Dendritic cell treated with granulocyte-macrophage colony-stimulating factor and Interleukin-4, amounts not matched to agents 40 ng/mL and 50 ng/mL, for 4 days (primary cell): Measurements from ENCODE around the gene SKIL.
A peak's percentile ranks its signal among the peaks of the same experiment; 100 is the strongest.
"Not testable (repeated sequence)": the region's sequence is repeated elsewhere in the genome, so short reads cannot be mapped to it uniquely, and the experiment has no call there.

Source experiments
- H3K27ac Mint-ChIP-seq: one replicate; pipeline ENCODE4 v1.8.0; 2022; ENCODE audit warnings: mild to moderate bottlenecking, mixed read lengths
- H3K27me3 Mint-ChIP-seq: one replicate; pipeline ENCODE4 v1.8.0; 2022; ENCODE audit warnings: mild to moderate bottlenecking, mixed read lengths
- H3K36me3 Mint-ChIP-seq: one replicate; pipeline ENCODE4 v1.8.0; 2022; ENCODE audit warnings: low read depth, mixed read lengths
- H3K4me1 Mint-ChIP-seq: one replicate; pipeline ENCODE4 v1.8.0; 2022; ENCODE audit warnings: low read depth, mixed read lengths
- H3K4me3 Mint-ChIP-seq: one replicate; pipeline ENCODE4 v1.8.0; 2022; ENCODE audit warnings: mild to moderate bottlenecking, moderate library complexity, mixed read lengths
- H3K9me3 Mint-ChIP-seq: one replicate; pipeline ENCODE4 v1.8.0; 2022; ENCODE audit warnings: mixed read lengths
- intact Hi-C: fragments of 100-400 bp; cut with micrococcal nuclease; formaldehyde crosslinking; loops from one replicate; pipeline ENCODE4 v1.15.0; 2022

SKIL gene, protein sequence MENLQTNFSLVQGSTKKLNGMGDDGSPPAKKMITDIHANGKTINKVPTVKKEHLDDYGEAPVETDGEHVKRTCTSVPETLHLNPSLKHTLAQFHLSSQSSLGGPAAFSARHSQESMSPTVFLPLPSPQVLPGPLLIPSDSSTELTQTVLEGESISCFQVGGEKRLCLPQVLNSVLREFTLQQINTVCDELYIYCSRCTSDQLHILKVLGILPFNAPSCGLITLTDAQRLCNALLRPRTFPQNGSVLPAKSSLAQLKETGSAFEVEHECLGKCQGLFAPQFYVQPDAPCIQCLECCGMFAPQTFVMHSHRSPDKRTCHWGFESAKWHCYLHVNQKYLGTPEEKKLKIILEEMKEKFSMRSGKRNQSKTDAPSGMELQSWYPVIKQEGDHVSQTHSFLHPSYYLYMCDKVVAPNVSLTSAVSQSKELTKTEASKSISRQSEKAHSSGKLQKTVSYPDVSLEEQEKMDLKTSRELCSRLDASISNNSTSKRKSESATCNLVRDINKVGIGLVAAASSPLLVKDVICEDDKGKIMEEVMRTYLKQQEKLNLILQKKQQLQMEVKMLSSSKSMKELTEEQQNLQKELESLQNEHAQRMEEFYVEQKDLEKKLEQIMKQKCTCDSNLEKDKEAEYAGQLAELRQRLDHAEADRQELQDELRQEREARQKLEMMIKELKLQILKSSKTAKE

DNA sequence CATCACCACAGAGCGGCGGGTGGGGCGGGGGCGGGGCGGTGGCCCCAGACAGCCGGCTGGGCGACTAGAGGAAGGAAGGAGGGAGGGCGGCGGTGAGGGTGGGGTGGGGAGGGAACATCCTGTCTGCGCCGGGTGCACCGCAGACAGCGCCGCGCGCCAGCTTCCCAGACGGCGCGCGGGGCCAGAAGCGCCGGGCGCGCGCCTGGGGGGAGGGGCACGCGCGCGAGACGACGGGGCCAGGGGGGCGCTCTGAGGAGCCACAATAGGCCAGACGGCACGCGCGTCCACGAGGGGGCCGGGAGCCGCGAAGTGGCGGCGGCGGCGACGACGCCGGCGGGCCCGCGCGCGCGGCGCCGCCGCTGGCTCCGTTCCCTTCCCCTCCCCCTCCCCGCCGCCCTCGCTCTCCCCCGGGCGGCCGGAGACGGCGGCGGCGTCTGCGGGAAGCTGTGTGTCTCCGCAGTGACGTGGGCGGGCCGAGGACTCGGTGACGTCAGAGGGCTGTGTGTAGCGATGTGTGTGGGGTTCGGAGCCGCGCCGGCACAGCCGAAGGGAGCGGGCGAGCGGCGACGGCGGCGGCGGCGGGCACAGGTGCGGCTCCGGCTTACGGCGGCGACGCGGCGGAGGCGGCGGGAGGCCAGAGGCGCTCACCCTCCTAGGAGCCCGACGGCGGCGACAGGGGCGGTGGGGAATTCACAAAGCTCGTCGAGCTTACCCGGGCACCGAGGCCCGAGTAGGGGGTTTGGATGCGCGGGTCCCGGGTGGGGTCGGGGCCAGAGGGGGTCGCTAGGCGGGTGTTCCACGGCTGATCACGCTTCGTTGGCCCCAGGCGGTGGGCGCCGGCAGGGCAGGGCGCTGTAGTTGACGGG, at the start of gene SKIL:
TSS of gene SKIL (plus strand) at position 540 of the 866 bp plus-strand sequence. CDS start 2,617 bp downstream, outside the sequence.
- intact Hi-C loops, result loop anchor here (2.0 to 5.0 kb wide), 2 partner anchors 513 to 585 kb away; partner anchors contain the start of genes MYNN and RPL22L1
- Mint-ChIP-seq H3K4me1 (peaks cover 61% of the 10 kb centered on the region), H3K27ac (peak within 1 kb of the TSS; percentile 99), H3K27me3 (no peaks in the 10 kb centered on the region), H3K36me3 (peaks cover 45% of the 10 kb centered on the region), H3K4me3 (peak within 1 kb of the TSS; percentile 90), H3K9me3 (no peaks in the 10 kb centered on the region)

DNA sequence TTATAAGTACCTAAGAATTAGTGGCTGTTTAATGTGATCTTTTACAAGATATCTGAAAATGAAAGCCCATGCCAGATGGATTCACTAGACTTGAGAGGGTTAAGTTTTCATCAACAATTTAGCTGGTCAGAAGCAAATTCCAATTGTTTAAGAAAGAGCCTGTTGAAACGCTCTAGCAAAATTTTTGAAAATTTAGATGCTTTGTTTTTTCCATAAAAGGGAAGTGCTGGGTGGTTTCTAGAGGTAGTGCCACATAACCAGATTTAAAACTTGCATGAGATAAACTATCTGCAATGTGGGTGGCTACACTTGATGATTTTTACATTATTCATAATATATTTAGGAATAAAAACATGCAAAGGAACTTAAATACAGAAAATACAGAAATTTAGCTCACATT, 48.5 kb upstream of the SKIL start:
- peaks cover 5% of the 10 kb centered on the region for H3K4me1 Mint-ChIP-seq
- H3K4me3 Mint-ChIP-seq, result no peak overlapping the region
- no peaks in the 10 kb centered on the region for H3K36me3 Mint-ChIP-seq
- H3K27me3 Mint-ChIP-seq, result no peaks in the 10 kb centered on the region
- H3K9me3 Mint-ChIP-seq, result no peaks in the 10 kb centered on the region
- no peak overlapping the region for H3K27ac Mint-ChIP-seq
- intact Hi-C loops, result loop anchor here (5.0 kb wide), 1 partner anchor 383 kb away; no protein-coding TSS in a partner anchor

DNA sequence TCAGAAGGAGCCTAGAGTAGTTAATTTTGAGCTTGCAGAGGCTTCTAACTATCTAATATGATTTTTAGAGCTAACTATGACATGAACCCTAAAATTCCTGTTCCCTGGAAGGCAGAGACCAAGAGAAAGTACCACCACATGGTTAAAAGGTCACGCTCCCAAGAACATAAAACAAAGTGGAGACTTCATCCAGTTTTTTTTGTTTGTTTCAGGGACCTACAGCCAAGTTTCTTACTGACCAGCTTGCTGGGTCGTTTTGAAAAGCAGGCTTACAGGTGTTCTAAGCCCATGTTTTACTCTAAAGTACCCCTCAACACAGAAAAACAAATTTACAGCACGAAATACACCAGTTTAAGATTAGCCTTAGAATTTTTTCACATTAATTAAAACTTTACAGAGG, 39.6 kb upstream of the SKIL start:
- Mint-ChIP-seq H3K27me3 (no peaks in the 10 kb centered on the region), H3K4me3 (no peak overlapping the region), H3K4me1 (peaks cover 9% of the 10 kb centered on the region), H3K27ac (no peak overlapping the region), H3K36me3 (no peaks in the 10 kb centered on the region), H3K9me3 (no peaks in the 10 kb centered on the region)
- intact Hi-C loops, result no loop called here

DNA sequence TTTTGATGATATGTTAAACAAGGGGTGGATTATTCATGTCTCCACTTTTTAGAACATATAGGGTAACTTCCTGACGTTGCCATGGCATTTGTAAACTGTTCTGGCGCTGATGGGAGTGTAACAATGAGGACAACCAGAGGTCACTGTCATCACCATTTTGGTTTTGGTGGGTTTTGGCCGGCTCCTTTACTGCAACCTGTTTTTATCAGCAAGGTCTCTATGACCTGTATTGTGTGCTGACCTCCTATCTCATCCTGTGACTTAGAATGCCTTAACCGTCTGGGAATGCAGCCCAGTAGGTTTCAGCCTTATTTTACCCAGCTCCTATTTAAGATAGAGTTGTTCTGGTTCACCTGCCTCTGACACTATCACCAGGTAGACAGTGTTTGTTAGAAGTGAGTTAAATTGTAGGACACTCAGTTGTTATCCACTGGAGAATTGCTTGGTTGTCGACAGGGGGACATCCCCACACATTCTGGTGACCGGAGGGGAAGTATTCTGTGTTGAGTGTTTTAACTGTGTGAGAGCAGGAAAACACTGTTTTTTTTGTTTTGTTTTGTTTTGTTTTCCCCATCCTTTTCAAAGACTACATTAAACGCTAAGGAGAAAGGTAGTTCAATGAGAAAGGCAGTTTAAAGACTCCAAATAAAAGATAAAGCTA, 36.9 kb upstream of the SKIL start:
- Mint-ChIP-seq H3K4me3 (no peak overlapping the region), H3K27ac (peak overlapping the region; percentile 68), H3K4me1 (peaks cover 9% of the 10 kb centered on the region), H3K9me3 (no peaks in the 10 kb centered on the region), H3K27me3 (no peaks in the 10 kb centered on the region), H3K36me3 (no peaks in the 10 kb centered on the region)
- intact Hi-C loops, result no loop called here

DNA sequence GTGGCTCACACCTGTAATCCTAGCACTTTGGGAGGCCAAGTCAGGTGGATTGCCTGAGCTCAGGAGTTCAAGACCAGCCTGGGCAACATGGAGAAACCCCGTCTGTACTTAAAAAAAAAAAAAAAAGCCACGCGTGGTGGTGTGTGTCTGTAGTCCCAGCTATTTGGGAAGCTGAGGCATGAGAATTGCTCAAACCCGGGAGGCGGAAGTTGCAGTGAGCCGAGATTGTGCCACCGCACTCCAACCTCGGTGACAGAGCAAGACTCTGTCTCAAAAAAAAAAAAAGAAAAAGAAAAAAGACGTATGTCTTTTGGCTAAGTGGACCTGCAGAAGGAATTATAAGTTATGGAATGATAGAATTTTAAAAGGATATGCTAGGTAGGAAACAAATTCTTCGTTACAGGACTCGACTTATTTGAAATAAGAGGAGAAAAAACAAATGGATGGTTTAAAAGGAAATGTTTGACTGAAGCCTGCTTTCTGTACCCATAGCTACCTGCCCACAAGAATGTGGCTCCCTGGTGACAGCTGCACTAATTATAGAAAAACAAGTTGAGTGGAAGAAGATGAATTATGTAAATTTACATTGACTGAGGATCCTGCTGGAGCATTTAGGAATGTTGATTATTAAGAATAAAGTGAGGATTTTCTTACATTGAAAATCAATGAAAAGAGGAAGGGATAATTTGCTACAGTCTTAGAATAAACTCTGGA, 36.0 kb upstream of the SKIL start:
- intact Hi-C loops, result no loop called here

DNA sequence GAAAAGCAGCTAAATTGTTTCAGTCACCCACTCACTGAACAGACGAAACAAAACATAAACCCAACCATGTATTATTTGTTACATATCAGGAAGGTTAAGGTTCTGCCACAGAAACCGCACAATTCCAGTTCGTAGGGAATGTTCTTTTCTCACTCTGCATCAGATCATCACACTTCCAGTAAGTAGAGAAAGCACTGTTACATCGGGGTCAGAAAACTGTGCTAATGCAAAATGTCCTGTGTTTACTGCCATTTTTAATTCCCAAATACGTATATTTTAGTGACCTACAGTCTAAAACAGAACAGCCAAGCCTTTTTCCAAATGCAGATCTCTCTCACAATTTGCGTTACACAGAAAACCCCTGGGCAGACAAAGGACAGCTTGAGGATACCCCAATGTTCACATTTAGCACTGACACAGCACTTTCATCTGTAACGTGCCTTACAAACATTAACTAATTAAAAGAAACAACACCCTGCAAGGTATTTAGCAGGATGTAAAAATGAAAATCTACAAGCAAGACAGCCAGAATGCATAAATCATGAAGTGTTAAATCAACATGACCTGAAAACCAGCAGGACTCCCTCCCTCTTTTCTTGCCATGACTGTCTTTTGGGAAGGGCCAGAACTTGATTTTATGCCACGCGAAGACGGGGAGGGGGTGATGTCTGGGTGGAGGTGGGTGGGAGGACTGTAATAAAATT, 34.8 kb upstream of the SKIL start:
- H3K36me3 Mint-ChIP-seq, result no peaks in the 10 kb centered on the region
- H3K4me1 Mint-ChIP-seq, result peaks cover 14% of the 10 kb centered on the region
- no peak overlapping the region for H3K4me3 Mint-ChIP-seq

More for the DNA sequence above, 36.0 kb upstream of the SKIL start:
- peak overlapping the region; percentile 68 for H3K27ac Mint-ChIP-seq
- H3K4me3 Mint-ChIP-seq, result peak overlapping the region; percentile 42
- H3K9me3 Mint-ChIP-seq, result no peaks in the 10 kb centered on the region
- no peaks in the 10 kb centered on the region for H3K36me3 Mint-ChIP-seq
- H3K4me1 Mint-ChIP-seq, result peaks cover 11% of the 10 kb centered on the region
- no peaks in the 10 kb centered on the region for H3K27me3 Mint-ChIP-seq

DNA sequence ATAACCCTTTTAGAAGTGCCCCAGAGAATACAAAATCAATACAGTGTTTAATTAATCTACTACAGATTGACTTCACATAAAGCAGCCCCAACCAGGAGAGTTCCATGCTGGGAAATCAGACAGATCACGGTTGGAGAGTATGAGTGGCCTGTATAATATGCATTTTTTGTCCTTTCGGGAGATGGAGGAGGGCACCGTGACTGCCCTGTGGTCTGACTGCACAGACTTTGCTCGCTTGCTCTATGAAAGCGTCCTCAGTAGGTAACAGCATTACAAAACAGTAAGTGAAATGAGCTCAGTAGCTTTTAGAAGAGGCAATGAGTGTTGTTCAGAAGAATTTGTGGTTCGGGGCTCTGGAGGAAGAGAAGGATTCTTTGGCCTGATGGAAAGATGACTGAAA, 34.2 kb upstream of the SKIL start:
- Mint-ChIP-seq H3K27me3 (peaks cover 3% of the 10 kb centered on the region), H3K4me1 (peaks cover 14% of the 10 kb centered on the region), H3K27ac (no peak overlapping the region), H3K4me3 (no peak overlapping the region), H3K9me3 (peaks cover 11% of the 10 kb centered on the region), H3K36me3 (no peaks in the 10 kb centered on the region)
- intact Hi-C loops, result no loop called here

More for the DNA sequence above, 34.8 kb upstream of the SKIL start:
- H3K27me3 Mint-ChIP-seq, result peaks cover 2% of the 10 kb centered on the region
- intact Hi-C loops, result no loop called here
- H3K9me3 Mint-ChIP-seq, result peaks cover 5% of the 10 kb centered on the region
- H3K27ac Mint-ChIP-seq, result no peak overlapping the region

DNA sequence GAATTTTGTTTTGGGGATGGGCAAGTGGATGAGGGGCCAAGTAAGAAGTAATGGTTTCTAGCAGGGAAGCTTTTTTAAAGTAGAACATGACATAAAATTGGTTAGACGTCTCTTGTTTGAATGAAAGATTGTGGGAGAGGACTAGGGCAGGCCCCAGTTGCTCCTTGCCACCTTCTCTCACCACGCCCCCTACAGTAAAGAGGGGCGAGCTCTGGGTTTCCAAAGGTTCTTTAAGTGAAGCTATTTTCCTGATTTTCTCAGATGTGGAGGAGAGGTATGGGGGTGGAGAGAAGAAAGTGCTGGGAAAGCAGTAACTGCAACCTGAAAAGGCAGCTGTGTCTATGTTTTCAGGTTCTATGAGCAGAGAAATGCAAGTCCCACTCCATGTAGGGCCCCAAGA, 32.6 kb upstream of the SKIL start:
- H3K4me1 Mint-ChIP-seq, result peaks cover 14% of the 10 kb centered on the region
- H3K27ac Mint-ChIP-seq, result no peak overlapping the region
- no peak overlapping the region for H3K4me3 Mint-ChIP-seq
- intact Hi-C loops, result no loop called here
- no peaks in the 10 kb centered on the region for H3K36me3 Mint-ChIP-seq
- H3K27me3 Mint-ChIP-seq, result peaks cover 3% of the 10 kb centered on the region
- H3K9me3 Mint-ChIP-seq, result peaks cover 14% of the 10 kb centered on the region

DNA sequence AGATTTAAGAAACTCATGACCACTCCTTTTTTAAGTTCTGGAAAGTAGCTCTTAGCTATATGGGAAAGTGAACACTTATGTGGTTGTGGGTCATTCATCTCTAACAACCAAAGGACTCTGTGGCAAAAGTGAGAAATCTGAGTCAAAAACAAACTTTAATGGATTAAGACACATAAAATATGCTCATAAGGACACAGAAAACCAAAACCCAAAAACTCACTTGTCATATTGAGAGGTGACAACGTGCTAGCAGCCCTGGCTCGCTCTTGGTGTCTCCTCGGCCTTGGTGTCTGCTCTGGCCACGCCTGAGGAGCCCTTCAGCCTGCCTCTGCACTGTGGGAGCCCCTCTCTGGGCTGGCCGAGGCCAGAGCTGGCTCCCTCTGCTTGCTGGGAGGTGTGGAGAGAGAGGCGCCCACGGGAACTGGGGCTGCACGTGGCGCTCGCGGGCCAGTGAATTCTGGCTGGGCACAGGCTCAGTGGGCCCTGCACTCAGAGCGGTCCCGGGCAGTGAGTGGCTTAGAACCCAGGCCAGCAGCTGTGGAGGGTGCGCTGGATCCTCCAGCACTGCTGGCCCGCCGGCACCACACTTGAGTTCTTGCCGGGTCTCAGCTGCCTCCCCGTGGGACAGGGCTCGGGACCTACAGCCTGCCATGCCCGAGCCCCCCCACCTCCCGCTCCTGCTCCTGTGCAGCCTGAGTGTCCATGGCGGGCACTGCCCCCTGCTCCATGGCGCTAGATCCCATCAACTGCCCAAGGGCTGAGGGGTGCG, 30.3 kb upstream of the SKIL start:
- Mint-ChIP-seq H3K27me3 (peaks cover 3% of the 10 kb centered on the region), H3K27ac (no peak overlapping the region), H3K36me3 (no peaks in the 10 kb centered on the region), H3K9me3 (peaks cover 14% of the 10 kb centered on the region), H3K4me1 (peaks cover 16% of the 10 kb centered on the region), H3K4me3 (no peak overlapping the region)
- intact Hi-C loops, result no loop called here

DNA sequence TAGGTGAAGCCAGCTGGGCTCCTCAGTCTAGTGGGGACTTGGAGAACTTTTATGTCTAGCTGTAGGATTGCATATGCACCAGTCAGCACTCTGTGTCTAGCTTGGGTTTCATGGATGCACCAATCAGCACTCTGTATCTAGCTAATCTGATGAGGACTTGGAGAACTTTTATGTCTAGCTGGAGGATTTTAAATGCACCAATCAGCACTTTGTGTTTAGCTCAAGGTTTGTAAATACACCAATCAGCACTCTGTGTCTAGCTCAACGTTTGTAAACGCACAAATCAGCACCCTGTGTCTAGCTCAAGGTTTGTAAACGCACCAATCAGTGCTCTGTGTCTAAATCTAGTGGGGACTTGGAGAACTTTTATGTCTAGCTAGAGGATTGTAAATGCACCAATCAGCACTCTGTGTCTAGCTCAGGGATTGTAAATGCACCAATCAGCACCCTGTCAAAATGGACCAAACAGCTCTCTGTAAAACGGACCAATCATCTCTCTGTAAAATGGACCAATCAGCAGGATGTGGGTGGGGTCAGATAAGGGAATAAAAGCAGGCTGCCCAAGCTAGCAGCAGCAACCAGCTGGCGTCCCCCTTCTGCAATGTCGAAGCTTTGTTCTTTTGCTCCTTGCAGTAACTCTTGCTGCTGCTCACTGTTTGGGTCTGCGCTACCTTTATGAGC, 29.5 kb upstream of the SKIL start:
- H3K36me3 Mint-ChIP-seq, H3K27ac Mint-ChIP-seq, H3K27me3 Mint-ChIP-seq, intact Hi-C loops, H3K4me3 Mint-ChIP-seq: not testable (repeated sequence)
- Mint-ChIP-seq H3K9me3 (peaks cover 14% of the 10 kb centered on the region), H3K4me1 (peaks cover 16% of the 10 kb centered on the region)

DNA sequence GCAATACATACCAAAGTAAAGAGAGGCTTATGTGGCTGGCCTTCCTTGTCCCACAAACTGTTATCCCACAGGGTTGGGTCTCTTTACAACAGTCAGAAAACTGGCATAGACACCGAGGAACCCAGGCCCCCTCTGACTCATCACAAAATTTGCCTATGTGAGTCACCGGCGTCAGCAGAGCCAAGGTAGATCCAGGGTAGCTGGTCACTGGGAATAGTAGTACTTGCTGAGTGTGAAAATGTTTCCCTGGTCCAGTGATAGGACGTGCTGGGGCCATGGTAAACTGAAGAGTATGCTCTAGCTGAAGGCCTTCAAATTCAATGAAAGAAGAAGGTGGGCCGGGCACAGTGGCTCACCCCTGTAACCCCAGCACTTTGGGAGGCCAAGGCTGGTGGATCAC, 27.1 kb upstream of the SKIL start:
- Mint-ChIP-seq H3K27me3 (peaks cover 3% of the 10 kb centered on the region), H3K27ac (no peak overlapping the region), H3K4me3 (no peak overlapping the region), H3K9me3 (peaks cover 14% of the 10 kb centered on the region), H3K4me1 (peaks cover 16% of the 10 kb centered on the region), H3K36me3 (no peaks in the 10 kb centered on the region)
- intact Hi-C loops, result no loop called here
